Fibroblast of pulmonary artery (primary cell): Measurements from ENCODE around the gene CD164L2.
A peak's percentile ranks its signal among the peaks of the same experiment; 100 is the strongest.

ENCODE experiments used
- DNase-seq: peaks from one replicate; pipeline ENCODE4 v3.0.0-alpha.2; 2010; ENCODE audit warnings: low read depth
- H3K4me3 ChIP-seq: replicated peaks from 2 replicates; pipeline ENCODE4 v1.5.1; 2011; ENCODE audit warnings: low read depth, mild to moderate bottlenecking, control low read depth, low read length, moderate library complexity
- TF ChIP-seq, protein P1 (sequence below): IDR thresholded peaks from 2 replicates; pipeline ENCODE4 v1.5.1; 2011; ENCODE audit warnings: mild to moderate bottlenecking, control low read depth, low read length, inconsistent platforms; ENCODE audit errors: missing control alignments

CD164L2 gene

DNA sequence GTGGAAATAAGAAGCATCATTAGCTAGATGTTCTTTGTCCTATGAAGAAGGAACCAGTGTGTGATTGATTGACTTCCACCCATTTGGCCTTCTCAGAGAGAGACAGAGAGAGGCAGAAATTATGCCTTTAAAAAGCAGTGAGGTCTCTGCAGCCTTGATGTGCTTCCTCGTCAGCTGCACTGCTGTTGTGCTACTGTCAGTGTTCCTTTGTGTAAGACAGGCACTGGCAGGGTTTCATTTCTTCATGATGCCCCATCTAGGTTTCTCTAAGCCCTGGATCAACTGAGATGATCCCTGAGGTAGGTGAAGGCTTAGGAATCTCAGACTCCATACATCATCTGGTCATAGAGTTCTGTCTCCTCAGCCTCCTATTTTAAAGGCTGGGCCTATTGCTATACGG lies 44.2 kb upstream of the CD164L2 start:
- H3K4me3 ChIP-seq: no peak overlapping the region
- DNase-seq: no peak
- TF ChIP-seq, protein P1, sequence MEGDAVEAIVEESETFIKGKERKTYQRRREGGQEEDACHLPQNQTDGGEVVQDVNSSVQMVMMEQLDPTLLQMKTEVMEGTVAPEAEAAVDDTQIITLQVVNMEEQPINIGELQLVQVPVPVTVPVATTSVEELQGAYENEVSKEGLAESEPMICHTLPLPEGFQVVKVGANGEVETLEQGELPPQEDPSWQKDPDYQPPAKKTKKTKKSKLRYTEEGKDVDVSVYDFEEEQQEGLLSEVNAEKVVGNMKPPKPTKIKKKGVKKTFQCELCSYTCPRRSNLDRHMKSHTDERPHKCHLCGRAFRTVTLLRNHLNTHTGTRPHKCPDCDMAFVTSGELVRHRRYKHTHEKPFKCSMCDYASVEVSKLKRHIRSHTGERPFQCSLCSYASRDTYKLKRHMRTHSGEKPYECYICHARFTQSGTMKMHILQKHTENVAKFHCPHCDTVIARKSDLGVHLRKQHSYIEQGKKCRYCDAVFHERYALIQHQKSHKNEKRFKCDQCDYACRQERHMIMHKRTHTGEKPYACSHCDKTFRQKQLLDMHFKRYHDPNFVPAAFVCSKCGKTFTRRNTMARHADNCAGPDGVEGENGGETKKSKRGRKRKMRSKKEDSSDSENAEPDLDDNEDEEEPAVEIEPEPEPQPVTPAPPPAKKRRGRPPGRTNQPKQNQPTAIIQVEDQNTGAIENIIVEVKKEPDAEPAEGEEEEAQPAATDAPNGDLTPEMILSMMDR: no peak

GRCh38 chr1:27423709-27424108 lies 40.6 kb upstream of the CD164L2 start:
- H3K4me3 ChIP-seq: no peak overlapping the region
- DNase-seq: no peak
- TF ChIP-seq, protein P1: no peak

GRCh38 chr1:27418326-27419185 lies 35.4 kb upstream of the CD164L2 start:
- peak; percentile 95 for DNase-seq
- TF ChIP-seq, protein P1: no peak
- H3K4me3 ChIP-seq: no peak overlapping the region

GRCh38 chr1:27417713-27418112 lies 34.6 kb upstream of the CD164L2 start:
- TF ChIP-seq, protein P1: no peak
- no peak overlapping the region for H3K4me3 ChIP-seq
- no peak for DNase-seq

DNA sequence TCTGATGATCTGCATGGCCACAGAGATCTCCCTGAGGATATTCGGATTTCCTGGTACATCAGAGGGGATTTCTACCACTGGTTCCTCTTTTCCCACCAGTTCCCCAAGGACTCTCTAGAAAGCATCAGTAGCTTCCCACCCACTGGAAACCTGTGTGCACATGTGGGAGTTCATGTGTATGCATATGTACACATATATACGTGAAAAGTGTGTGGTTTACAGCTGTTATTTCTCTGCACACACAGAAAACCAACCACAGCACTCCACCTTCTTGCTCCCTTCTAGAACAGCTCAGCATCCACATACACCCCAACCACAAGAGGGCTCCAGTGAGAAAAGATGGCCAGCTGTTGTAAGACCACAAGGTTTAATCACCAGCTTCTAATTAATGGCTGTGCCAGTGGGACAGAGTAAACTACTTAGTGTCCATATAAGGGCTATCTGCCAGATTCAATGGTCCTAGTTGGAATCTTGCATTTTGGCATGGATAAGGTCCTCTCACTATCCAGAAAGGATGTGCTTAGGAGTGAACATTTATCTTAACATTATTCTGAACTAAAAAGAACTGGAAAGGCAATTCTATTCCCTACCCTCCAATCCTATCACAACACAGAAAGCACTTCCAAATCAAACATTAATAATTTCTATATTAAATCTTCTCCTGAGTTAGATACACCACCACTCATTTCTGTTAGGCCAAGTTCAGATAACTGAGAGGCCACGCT lies 33.4 kb upstream of the CD164L2 start:
- peak; percentile 79 for DNase-seq
- TF ChIP-seq, protein P1: peak; percentile 88
- H3K4me3 ChIP-seq: no peak overlapping the region

DNA sequence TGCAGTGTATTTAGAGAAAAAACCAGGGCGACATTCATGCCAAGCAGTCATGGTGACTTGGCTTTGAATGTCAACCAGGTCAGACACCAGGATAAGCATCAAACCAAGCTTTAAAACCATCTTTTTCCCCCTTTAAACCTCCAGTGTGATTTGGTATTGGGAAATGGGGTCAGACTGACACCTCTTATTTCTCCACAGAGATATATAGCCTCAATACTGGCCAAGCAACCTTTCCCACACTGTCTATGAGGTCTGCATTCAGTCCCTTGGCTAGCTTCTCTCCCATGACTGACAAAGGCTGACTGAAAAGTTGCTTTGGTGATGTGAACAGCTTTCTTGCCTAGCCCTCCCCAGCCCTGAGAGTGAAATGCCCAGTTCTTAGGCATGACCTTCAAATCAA lies 31.0 kb upstream of the CD164L2 start:
- TF ChIP-seq, protein P1: no peak
- no peak overlapping the region for H3K4me3 ChIP-seq
- no peak for DNase-seq
